HG03045 (cell line): ENCODE data around the gene PRKG1.
"Not testable (repeated sequence)": the region's sequence is repeated elsewhere in the genome, so short reads cannot be mapped to it uniquely, and the experiment has no call there.

Experiments used
- ATAC-seq: cut with Tn5 transposase; IDR thresholded peaks from one replicate; pipeline ENCODE4 v1.9.1; 2021; ENCODE audit warnings: mild to moderate bottlenecking, moderate library complexity; ENCODE audit not compliant: unreplicated experiment

PRKG1 gene

DNA sequence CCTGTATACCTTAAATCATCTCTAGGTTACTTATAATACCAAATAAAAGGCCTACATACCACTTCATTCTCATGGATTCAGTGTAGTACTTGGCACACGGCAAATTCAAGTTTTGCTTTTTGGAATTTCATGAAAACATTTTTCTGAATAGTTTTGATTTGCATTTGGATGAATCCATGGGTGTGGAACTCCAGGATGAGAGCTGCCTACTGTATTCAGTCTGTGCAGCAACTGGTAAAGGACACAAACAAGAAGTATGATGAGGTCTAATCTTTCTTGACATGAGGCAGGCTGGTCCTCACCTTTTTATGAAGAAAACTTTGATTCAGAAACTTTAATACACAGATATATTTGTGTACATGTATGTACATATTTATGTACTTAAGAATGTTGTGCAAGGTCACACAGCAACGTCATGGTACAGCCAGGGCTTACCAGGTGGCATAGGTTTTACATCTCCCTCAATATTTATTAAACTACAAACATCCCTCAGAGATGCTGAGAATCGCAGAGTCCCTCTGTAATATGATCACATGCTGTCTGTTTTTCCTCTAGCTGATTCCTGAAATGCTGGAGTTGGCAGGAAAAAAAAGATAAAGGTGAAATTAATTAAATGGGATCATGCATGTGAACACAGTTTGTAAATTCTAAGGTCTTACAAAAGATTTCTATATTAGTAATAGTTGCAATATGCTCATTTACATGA is 239.6 kb downstream of the PRKG1 start:
- no peak for ATAC-seq

- ATAC-seq = no peak
Measured at GRCh38 chr10:51314481-51314880, 240.2 kb downstream of the PRKG1 start.

- ATAC-seq = no peak
Measured at GRCh38 chr10:51318399-51319172, 244.3 kb downstream of the PRKG1 start.

- no peak for ATAC-seq
Measured at GRCh38 chr10:51319173-51319435, 244.8 kb downstream of the PRKG1 start.

GRCh38 chr10:51321300-51321699 is 247.0 kb downstream of the PRKG1 start:
- ATAC-seq = no peak

DNA sequence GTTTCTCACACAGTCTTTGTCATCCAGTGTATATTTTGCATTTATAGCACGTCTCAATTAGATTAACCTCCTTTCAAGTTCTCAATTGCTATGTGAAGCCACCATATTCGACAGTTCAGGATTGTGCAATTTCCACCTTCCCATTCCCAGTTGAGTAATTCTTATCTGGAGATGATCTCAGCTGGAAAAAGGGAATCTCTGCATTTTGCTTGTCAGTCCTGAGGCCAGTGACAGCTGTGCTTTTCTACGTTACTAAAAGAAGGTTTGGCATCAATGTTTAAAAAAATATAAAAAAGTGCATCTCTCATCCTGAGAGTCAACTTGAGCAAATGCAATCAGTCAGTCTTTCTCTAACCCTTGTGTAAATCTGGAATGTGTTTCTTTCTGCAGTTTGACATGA is 247.7 kb downstream of the PRKG1 start:
- ATAC-seq = no peak

DNA sequence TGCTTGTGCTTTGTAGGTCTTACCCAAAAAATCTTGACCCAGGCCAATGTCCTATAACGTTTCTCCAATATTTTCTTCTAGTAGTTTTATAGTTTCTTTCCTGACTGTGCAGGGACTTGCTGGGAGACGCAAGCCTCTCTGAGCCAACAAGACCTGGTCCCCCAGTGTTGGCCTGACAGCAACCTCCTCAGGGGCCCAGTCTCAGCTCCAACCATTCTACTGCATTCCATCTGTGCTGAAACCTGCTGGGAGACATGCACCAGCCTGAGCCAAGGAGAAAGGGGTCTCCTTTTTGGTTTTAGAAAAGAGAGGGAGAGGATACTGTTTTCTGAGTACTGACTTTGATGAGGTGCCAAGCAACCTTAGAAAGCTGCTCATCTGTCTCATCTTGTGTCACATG is 251.4 kb downstream of the PRKG1 start:
- ATAC-seq = no peak

GRCh38 chr10:51326174-51326573 is 251.9 kb downstream of the PRKG1 start:
- ATAC-seq = no peak

DNA sequence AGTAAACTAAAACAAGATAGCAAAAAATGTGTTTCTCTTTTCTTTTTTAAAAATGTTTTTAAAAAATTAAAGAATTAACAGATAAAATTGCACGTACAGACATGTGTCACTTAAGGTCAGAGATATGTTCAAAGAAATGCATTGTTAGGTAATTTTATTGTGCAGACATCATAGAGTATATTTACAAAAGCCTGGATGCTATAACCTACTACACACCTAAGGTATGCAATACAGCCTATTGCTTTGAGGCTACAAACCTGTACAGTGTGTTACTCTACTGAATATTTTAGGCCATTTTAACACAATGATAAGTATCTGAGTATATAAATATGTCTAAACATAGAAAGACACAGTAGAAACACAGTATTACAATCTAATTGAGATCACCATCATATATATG is 253.1 kb downstream of the PRKG1 start:
- no peak for ATAC-seq

DNA sequence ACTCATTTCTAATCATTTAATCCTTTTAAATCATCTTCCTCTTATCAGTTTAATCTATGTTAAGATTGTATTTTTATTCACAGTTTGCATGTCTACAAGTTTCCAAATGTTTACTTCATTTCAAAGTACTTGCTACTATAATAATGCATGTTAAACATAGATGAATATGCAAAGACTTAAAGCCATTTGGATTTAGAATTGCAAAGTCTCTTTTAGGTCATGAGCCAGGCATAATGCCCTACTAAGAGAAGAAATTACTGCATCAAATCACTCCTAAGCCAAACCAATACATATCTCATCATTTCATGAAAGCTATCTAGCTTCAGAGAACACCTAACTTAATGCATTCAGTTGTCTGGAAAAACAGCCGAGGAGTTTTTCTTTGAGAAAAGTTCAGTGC is 266.1 kb downstream of the PRKG1 start:
- no peak for ATAC-seq

DNA sequence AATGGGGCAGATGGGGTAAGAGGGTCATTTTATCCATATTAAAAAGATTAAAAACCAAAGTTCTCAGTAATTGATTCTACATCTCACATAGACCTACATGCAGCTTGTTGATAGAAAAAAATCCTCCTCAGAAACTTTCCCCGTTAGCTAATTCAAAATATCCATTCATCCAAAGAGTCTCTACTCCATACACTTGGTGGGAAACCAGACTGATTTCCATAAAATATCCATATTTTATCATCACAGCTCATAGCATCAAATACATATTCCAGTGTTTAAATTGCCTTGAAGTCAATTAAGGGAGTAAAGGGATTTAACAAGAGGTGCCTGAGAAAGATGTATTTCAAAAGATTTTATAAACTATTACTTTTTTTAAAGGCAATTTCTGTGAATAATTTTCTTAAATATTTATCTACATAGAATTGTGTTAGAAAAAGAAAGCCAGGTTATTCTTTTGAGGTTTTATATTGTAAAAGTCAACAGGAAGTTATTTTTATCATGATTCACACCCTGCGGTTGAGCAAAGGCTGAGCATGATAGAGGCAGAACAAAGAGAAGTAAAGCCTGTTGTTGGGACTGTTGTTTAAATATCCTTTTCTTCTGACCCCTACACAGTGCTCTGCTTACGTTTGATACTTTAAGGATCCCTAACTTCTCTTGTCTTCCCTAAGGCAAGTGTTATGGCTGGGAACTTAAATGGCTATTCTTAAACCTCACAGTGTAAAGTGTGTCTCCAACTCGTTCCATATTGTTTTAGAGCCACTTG is 266.7 kb downstream of the PRKG1 start:
- no peak for ATAC-seq

DNA sequence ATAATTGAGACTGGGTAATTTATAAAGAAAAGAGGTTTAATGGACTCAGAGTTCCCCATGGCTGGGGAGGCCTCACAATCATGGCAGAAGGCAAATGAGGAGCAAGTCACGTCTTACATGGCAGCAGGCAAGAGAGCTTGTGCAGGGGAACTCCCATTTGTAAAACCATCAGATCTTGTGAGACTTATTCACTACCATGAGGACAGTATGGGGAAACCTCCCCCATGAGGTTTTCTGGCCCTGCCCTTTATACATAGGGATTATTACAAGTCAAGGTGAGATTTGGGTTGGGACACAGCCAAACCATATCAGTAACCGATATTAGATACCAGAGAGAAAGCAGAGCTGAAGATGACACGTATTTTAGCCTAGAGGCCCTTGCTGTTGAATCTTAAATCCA is 267.5 kb downstream of the PRKG1 start:
- ATAC-seq = not testable (repeated sequence)

DNA sequence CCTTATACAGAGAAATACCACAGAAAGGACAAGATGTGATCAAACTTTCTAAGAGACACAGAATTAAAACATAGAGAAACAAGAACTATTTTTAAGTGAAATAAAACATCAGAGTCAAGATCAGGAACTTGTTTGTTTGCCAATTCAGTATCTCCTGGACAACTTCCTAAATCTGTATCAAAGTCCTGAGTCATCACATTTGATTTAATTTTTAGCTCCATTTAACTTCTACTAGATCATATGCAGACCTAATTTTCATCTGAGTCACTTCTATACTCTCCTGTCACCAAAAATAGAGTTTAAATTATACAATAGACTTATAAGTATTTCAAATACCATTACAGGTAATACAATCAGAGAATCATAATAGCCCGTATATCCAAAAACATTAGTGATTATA is 268.1 kb downstream of the PRKG1 start:
- ATAC-seq = no peak

- no peak for ATAC-seq
Measured at GRCh38 chr10:51343391-51343790, 269.1 kb downstream of the PRKG1 start.

GRCh38 chr10:51344371-51344770 is 270.1 kb downstream of the PRKG1 start:
- ATAC-seq = no peak

DNA sequence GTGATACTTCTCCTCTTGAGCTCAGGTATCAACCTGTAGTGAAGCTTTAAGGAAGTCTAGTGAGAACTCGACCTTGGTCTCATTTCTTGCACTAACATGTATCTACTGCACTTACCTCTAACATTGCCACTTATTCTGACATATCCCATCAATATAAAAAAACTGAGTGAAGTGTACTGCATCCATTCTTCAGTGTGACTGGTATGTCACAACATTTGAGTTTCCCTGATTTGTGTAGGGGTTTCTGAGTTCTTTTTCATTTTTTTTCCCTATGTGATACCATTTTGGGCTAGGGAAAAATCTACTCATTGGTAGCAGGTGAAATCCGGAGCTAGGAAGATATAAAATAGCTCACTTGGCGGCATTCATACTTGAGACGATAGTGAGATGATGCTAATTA is 274.3 kb downstream of the PRKG1 start:
- ATAC-seq = no peak

- ATAC-seq = no peak
Measured at GRCh38 chr10:51357170-51357569, 282.9 kb downstream of the PRKG1 start.

GRCh38 chr10:51358227-51358626 is 283.9 kb downstream of the PRKG1 start:
- ATAC-seq = no peak

DNA sequence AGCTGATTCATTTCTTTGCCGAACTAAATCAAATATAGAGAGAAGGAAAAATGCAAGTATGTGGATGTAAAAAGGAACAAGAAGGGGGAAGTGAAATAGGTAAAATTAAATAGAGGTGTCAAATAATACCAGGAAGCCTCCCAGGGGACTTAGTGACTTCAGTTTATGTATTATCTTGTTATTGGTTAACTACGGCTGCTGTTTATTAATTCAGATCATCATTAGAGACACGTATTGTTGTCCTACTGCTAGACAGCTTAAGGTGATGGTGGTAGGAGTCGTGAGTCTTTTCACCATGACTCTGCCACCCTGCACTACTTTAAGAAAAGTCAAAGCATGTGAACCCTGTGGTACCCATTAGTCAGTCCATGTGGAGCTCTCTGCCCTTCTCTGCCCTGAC is 289.1 kb downstream of the PRKG1 start:
- no peak for ATAC-seq

- no peak for ATAC-seq
Measured at GRCh38 chr10:51364674-51365073, 290.4 kb downstream of the PRKG1 start.

DNA sequence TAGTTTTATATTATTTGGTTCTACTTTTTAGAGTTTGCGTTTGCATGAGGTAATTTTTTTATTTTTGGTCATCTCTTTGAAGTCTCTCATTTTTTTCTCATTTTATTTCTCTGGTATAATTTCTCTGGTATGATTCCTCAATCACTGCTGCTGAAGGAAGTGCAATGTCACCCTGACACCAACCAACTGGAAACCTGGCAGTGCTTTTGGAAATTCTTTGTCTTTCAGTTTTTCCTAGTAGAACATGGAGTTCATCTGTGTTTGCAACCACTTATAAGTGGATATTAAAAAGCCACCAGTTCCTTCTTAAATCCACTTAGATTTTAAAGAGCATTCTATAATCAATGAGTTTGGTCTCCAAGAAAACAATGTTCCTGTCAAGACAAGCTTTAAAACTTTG is 291.8 kb downstream of the PRKG1 start:
- ATAC-seq = no peak

DNA sequence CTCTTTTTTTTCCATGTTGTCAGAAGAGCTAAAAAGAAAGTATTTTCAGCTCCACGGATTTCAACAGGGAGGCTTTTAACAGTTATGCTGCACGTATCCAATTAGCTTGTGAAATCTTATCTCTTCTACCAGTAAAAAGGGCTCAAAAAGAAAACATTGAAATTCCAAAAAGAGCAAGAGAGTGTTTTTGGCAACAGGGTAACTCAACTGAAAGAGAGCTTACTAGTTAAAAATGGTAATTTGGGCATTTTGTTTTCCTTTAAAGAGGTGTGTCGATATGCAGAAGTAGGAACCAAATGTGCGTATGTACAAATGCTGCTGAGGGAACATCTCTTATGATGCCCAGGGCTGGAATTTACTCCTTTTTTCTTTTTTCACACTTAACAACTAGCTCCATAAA is 292.8 kb downstream of the PRKG1 start:
- no peak for ATAC-seq
